Measurements from ENCODE around the gene MAGEF1. TPM values are rescaled to one million over a fixed set of nuclear protein-coding genes. Genes with fewer than 3 reads are reported as not detected.

MAGEF1 gene
- total and polyA plus RNA-seq, 8 donors = 10.4 to 34.0 (median 16.7) TPM

- intact Hi-C loops (cut with DNase I) = no loop called here
These were observed 25.2 kb upstream of the MAGEF1 start for GRCh38 chr3:184737063-184737462.

GRCh38 chr3:184734903-184735701 lies 23.2 kb upstream of the MAGEF1 start:
- H3K4me1 ChIP-seq = no peaks in the 10 kb centered on the region
- FAIRE-seq (no peak), ATAC-seq (no peak), DNase-seq (peak in 2 of 6 donors; percentile 3 to 38)
- no peaks in the 10 kb centered on the region for H3K27me3 ChIP-seq
- 90 to 93% methylated on average over 14 of the region's 14 CpGs for WGBS, 2 donors
- H3K9me3 ChIP-seq = no peaks in the 10 kb centered on the region
- intact Hi-C loops (cut with DNase I) = no loop called here
- TF ChIP-seq CTCF (IDR thresholded peaks at IDR 0.05) = no peak
- no peak overlapping the region for H3K4me3 ChIP-seq
- no peak overlapping the region for H3K27ac ChIP-seq
- no peaks in the 10 kb centered on the region for H3K36me3 ChIP-seq

More at GRCh38 chr3:184737063-184737462, 25.2 kb upstream of the MAGEF1 start:
- no peaks in the 10 kb centered on the region for H3K27me3 ChIP-seq
- no peaks in the 10 kb centered on the region for H3K9me3 ChIP-seq
- no peak overlapping the region for H3K4me3 ChIP-seq
- ATAC-seq (no peak), DNase-seq (peak in 1 of 6 donors; percentile 1), FAIRE-seq (no peak)
- 97% methylated on average over 3 of the region's 3 CpGs for WGBS, 2 donors
- TF ChIP-seq CTCF (IDR thresholded peaks at IDR 0.05) = no peak
- H3K36me3 ChIP-seq = no peaks in the 10 kb centered on the region
- H3K4me1 ChIP-seq = no peaks in the 10 kb centered on the region
- H3K27ac ChIP-seq = no peak overlapping the region

DNA sequence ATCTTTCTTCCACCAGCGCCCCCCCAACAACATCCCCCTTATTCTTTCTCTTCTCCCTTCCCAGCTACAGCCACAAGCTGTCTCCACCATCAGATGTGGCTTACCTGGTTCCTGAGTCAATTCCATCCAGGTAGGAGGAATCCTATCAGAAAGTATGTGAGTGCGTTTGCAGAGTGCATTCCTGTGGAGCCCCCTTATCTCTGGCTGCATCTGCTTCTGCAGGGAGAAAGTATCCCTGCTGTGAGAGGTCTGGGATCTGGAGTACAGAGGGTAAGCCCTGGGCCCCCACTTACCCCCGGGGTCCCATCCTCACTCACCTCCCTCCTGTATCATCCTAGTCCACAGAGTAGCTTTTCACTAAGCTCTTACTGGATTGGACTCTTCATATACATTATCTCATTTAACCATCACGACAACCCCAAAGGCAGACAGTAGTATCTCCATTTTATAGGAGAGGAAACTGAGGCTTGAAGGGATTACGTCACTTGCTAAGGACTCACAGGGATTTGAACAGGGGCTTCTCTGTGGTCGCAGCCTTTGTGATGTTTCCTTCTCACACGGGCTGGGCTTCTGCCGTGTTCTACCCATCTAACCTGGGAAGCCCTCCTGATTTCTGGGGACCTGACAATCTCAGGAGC lies 22.2 kb upstream of the MAGEF1 start:
- intact Hi-C loops (cut with DNase I) = no loop called here
- no peaks in the 10 kb centered on the region for H3K4me1 ChIP-seq
- H3K27me3 ChIP-seq = no peaks in the 10 kb centered on the region
- peak in 1 of 6 donors; percentile 2 for DNase-seq
- no peak overlapping the region for H3K27ac ChIP-seq
- no peak for TF ChIP-seq CTCF (IDR thresholded peaks at IDR 0.05)
- no peak for ATAC-seq
- no peaks in the 10 kb centered on the region for H3K9me3 ChIP-seq
- FAIRE-seq = no peak
- H3K36me3 ChIP-seq = no peaks in the 10 kb centered on the region
- WGBS, 2 donors = 80 to 88% methylated on average over 8 of the region's 8 CpGs
- no peak overlapping the region for H3K4me3 ChIP-seq

- no peak for FAIRE-seq
- no peak for TF ChIP-seq CTCF (IDR thresholded peaks at IDR 0.05)
- ATAC-seq = no peak
- no peaks in the 10 kb centered on the region for H3K9me3 ChIP-seq
- H3K4me1 ChIP-seq = no peaks in the 10 kb centered on the region
- H3K36me3 ChIP-seq = no peaks in the 10 kb centered on the region
- no peak overlapping the region for H3K27ac ChIP-seq
- H3K4me3 ChIP-seq = no peak overlapping the region
- DNase-seq = peak in 1 of 6 donors; percentile 2
- intact Hi-C loops (cut with DNase I) = no loop called here
- H3K27me3 ChIP-seq = no peaks in the 10 kb centered on the region
- WGBS, 2 donors = 92% methylated on average over 4 of the region's 4 CpGs
These were observed 21.3 kb upstream of the MAGEF1 start for GRCh38 chr3:184733181-184733580.

Data from pancreas (tissue), 10 donors.